ENCODE measurements around the gene KITLG. TPM values are rescaled to one million over a fixed set of nuclear protein-coding genes. Genes with fewer than 3 reads are reported as not detected.
A peak's percentile ranks its signal among the peaks of the same experiment; 100 is the strongest.

Gene KITLG
- total RNA-seq, 1 donor from 2014 or later = 8.6 TPM

GRCh38 chr12:88503281-88503703, 77.0 kb downstream of the KITLG start:
- no peaks in the 10 kb centered on the region for H3K4me1 ChIP-seq
- H3K9me3 ChIP-seq (replicated peaks) = no peaks in the 10 kb centered on the region
- no peak for TF ChIP-seq CTCF (IDR thresholded peaks at IDR 0.05; ENCODE audit: borderline replicate concordance)
- no peaks in the 10 kb centered on the region for H3K27me3 ChIP-seq (ENCODE audit: low read depth)
- H3K4me3 ChIP-seq = no peak overlapping the region
- H3K27ac ChIP-seq (replicated peaks) = no peak overlapping the region
- intact Hi-C loops (cut with micrococcal nuclease) = no loop called here
- H3K36me3 ChIP-seq = peaks cover 18% of the 10 kb centered on the region
- no peak for DNase-seq

- DNase-seq = no peak
- Histone ChIP-seq H3K4me1 (no peaks in the 10 kb centered on the region), H3K27ac (replicated peaks) (no peak overlapping the region), H3K4me3 (no peak overlapping the region), H3K9me3 (replicated peaks) (no peaks in the 10 kb centered on the region), H3K27me3 (ENCODE audit: low read depth) (no peaks in the 10 kb centered on the region), H3K36me3 (peaks cover 24% of the 10 kb centered on the region)
- intact Hi-C loops (cut with micrococcal nuclease) = no loop called here
- TF ChIP-seq CTCF (IDR thresholded peaks at IDR 0.05; ENCODE audit: borderline replicate concordance) = no peak
Observed at GRCh38 chr12:88501972-88502938, 78.0 kb downstream of the KITLG start.

GRCh38 chr12:88496891-88497371, 83.3 kb downstream of the KITLG start:
- Histone ChIP-seq H3K27me3 (ENCODE audit: low read depth) (no peaks in the 10 kb centered on the region), H3K4me1 (no peaks in the 10 kb centered on the region), H3K27ac (replicated peaks) (no peak overlapping the region), H3K4me3 (no peak overlapping the region), H3K36me3 (peaks cover 10% of the 10 kb centered on the region), H3K9me3 (replicated peaks) (no peaks in the 10 kb centered on the region)
- no peak for DNase-seq
- TF ChIP-seq CTCF (IDR thresholded peaks at IDR 0.05; ENCODE audit: borderline replicate concordance) = no peak
- intact Hi-C loops (cut with micrococcal nuclease) = no loop called here

- no peaks in the 10 kb centered on the region for H3K4me1 ChIP-seq
- H3K4me3 ChIP-seq = no peak overlapping the region
- H3K27me3 ChIP-seq (ENCODE audit: low read depth) = no peaks in the 10 kb centered on the region
- H3K27ac ChIP-seq (replicated peaks) = peak overlapping the region; percentile 4
- no peak for TF ChIP-seq CTCF (IDR thresholded peaks at IDR 0.05; ENCODE audit: borderline replicate concordance)
- DNase-seq = no peak
- H3K36me3 ChIP-seq = peaks cover 10% of the 10 kb centered on the region
- intact Hi-C loops (cut with micrococcal nuclease) = no loop called here
- no peaks in the 10 kb centered on the region for H3K9me3 ChIP-seq (replicated peaks)
Observed at GRCh38 chr12:88496429-88496828, 83.8 kb downstream of the KITLG start.

GRCh38 chr12:88495031-88495430, 85.2 kb downstream of the KITLG start:
- no peak for DNase-seq
- intact Hi-C loops (cut with micrococcal nuclease) = no loop called here
- H3K36me3 ChIP-seq = peaks cover 10% of the 10 kb centered on the region
- no peaks in the 10 kb centered on the region for H3K4me1 ChIP-seq
- H3K27ac ChIP-seq (replicated peaks) = no peak overlapping the region
- no peaks in the 10 kb centered on the region for H3K9me3 ChIP-seq (replicated peaks)
- H3K27me3 ChIP-seq (ENCODE audit: low read depth) = no peaks in the 10 kb centered on the region
- H3K4me3 ChIP-seq = no peak overlapping the region
- no peak for TF ChIP-seq CTCF (IDR thresholded peaks at IDR 0.05; ENCODE audit: borderline replicate concordance)
